Measurements from ENCODE around the gene LSP1. TPM values are rescaled to one million over a fixed set of nuclear protein-coding genes. Genes with fewer than 3 reads are reported as not detected.

LSP1 gene
- total and polyA plus RNA-seq, 2 donors from 2014 or later, result 8.4 to 26.1 TPM

- DNase-seq (peak in 1 of 5 donors; percentile 66), FAIRE-seq (no peak)
- Histone ChIP-seq H3K4me1 (ENCODE audit: control insufficient read depth in 2 of 3, insufficient read depth in 2 of 3, low read depth in 1 of 3, low read length in 3 of 3) (no peaks in the 10 kb centered on the region), H3K36me3 (ENCODE audit: control insufficient read depth in 2 of 3, insufficient read depth in 3 of 3, low read length in 3 of 3) (no peaks in the 10 kb centered on the region), H3K27me3 (ENCODE audit: control insufficient read depth, insufficient read depth, low read length) (no peaks in the 10 kb centered on the region), H3K9ac (ENCODE audit: low read length in 3 of 3) (no peak overlapping the region), H3K9me3 (ENCODE audit: control insufficient read depth in 2 of 3, insufficient read depth in 1 of 3, low read length in 3 of 3) (no peaks in the 10 kb centered on the region), H3K27ac (ENCODE audit: low read depth in 2 of 2, low read length in 2 of 2) (no peak overlapping the region), H3K4me3 (ENCODE audit: low read length in 3 of 3) (no peak overlapping the region)
- TF ChIP-seq CTCF (IDR thresholded peaks at IDR 0.05; ENCODE audit: borderline replicate concordance, extremely low read depth, insufficient read depth), result no peak
- intact Hi-C loops (cut with DNase I), result no loop called here
Observed at GRCh38 chr11:1936072-1936780, 83.3 kb downstream of the LSP1 start.

DNA sequence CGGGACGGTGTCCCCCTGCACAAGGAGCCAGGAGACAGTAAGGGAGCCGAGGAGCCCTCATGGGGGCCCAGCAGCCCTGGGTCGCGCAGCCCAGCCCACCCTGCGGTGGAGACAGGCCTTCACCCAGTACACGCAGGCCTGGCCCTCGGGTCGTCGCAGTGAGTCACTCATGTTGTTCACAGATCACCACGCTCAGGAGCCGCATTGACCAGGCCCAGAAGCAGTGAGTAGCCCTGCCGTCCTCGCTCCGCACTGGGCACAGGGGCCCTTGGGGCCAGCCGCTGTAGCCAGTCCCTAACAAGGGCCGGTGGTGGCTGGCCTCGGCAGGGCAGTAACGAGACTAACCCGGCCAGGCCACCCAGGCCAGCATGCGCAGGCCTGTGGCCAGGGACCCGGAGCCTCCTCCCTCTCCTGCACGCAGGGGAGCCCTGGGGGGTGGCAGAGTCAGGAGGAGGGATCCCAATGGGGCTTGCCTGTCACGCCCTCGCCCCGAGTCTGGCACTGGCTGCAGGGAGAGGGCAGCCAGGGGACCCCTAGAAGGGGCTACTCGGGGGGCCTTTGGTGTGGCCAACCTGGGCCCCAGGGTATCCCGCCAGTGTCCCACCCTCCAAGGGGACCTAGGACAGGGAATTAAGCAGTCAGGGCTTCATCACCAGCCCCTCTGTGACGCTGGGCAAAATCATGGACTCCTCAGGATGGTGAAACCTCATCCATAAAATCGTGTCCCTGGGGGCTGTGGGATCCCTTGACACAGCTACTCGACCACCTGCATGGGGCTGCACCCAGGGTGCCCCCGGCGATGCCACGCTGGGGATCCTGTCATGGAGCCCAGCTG is 84.1 kb downstream of the LSP1 start:
- H3K4me3 ChIP-seq (ENCODE audit: low read length in 3 of 3), result no peak overlapping the region
- no peaks in the 10 kb centered on the region for H3K9me3 ChIP-seq (ENCODE audit: control insufficient read depth in 2 of 3, insufficient read depth in 1 of 3, low read length in 3 of 3)
- no peak overlapping the region for H3K9ac ChIP-seq (ENCODE audit: low read length in 3 of 3)
- no peak for TF ChIP-seq CTCF (IDR thresholded peaks at IDR 0.05; ENCODE audit: borderline replicate concordance, extremely low read depth, insufficient read depth)
- peak in 1 of 5 donors; percentile 69 for DNase-seq
- H3K27me3 ChIP-seq (ENCODE audit: control insufficient read depth, insufficient read depth, low read length), result no peaks in the 10 kb centered on the region
- no peak overlapping the region for H3K27ac ChIP-seq (ENCODE audit: low read depth in 2 of 2, low read length in 2 of 2)
- intact Hi-C loops (cut with DNase I), result no loop called here
- H3K4me1 ChIP-seq (ENCODE audit: control insufficient read depth in 2 of 3, insufficient read depth in 2 of 3, low read depth in 1 of 3, low read length in 3 of 3), result no peaks in the 10 kb centered on the region
- FAIRE-seq, result no peak
- H3K36me3 ChIP-seq (ENCODE audit: control insufficient read depth in 2 of 3, insufficient read depth in 3 of 3, low read length in 3 of 3), result no peaks in the 10 kb centered on the region

DNA sequence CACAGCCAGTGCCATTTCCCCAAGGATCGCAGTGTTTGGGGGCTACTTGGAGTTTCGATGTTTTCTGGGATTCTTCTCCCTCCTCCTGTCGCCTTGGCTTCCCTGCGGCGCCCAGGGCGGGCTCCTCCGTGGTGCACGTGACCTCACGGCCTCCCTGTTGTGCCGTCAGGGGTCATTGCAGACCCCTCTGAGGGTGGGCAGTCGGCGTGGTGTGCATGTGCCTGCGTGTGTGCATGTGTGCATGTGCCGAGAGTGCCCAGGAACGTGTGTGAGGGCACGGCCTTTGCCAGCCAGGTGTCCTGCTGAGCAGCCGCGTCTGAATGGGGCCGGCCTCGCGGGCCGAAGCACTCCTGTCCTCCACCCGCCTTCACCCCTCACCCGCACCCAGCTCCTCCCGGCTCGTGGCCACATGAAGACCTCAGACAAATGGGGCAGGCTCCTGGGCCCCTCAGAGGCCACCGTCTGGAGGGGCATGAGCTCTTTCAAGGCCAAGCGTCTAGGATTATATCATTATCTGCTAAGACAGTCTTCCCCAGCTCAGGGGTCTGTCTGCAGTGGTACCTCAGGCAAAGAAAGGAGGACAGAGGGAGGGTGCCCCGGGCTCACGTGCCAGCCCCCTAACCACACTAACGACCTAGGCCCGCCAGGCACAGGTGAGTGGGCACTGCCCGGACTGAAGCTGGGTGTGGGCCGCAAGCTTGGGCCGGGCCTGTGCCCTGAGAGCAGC is 84.9 kb downstream of the LSP1 start:
- Histone ChIP-seq H3K4me1 (ENCODE audit: control insufficient read depth in 2 of 3, insufficient read depth in 2 of 3, low read depth in 1 of 3, low read length in 3 of 3) (no peaks in the 10 kb centered on the region), H3K9me3 (ENCODE audit: control insufficient read depth in 2 of 3, insufficient read depth in 1 of 3, low read length in 3 of 3) (no peaks in the 10 kb centered on the region), H3K27me3 (ENCODE audit: control insufficient read depth, insufficient read depth, low read length) (no peaks in the 10 kb centered on the region), H3K27ac (ENCODE audit: low read depth in 2 of 2, low read length in 2 of 2) (no peak overlapping the region), H3K9ac (ENCODE audit: low read length in 3 of 3) (no peak overlapping the region), H3K4me3 (ENCODE audit: low read length in 3 of 3) (no peak overlapping the region), H3K36me3 (ENCODE audit: control insufficient read depth in 2 of 3, insufficient read depth in 3 of 3, low read length in 3 of 3) (no peaks in the 10 kb centered on the region)
- no peak for TF ChIP-seq CTCF (IDR thresholded peaks at IDR 0.05; ENCODE audit: borderline replicate concordance, extremely low read depth, insufficient read depth)
- DNase-seq (peak in 1 of 5 donors; percentile 61), FAIRE-seq (no peak)
- intact Hi-C loops (cut with DNase I), result no loop called here
